Right lobe of liver (tissue), 4 donors: ENCODE measurements around the gene SLC15A3.

Experiments
- CTCF ChIP-seq, 4 donors: fragments of 200-600 bp in 3 of 4; fragments of 450-650 bp in 1 of 4; IDR thresholded peaks; one replicate each; pipeline versions ENCODE4 v1.5.1 to v1.8.0; 2016 to 2022; ENCODE audit warnings: antibody characterized with exemption in 4 of 4, mild to moderate bottlenecking in 2 of 4
- POLR2A ChIP-seq: fragments of 450-650 bp; IDR thresholded peaks from one replicate; pipeline ENCODE4 v1.6.1; 2017; ENCODE audit warnings: antibody characterized with exemption, mild to moderate bottlenecking
- donor health status: DM: no; HTN: no; CAD: no.
- donor health status: DM: no; HTN: no; CAD: no.
- donor health status: DM: no; HTN: yes; CAD: no.

- no peak for TF ChIP-seq POLR2A
- no peak for TF ChIP-seq CTCF (IDR thresholded peaks at IDR 0.05)
These were observed 18.4 kb downstream of the SLC15A3 start for GRCh38 chr11:60933416-60934123.
